Measurements from ENCODE around the gene HGF.

HGF gene

GRCh38 chr7:81789406-81790119 lies 19.7 kb upstream of the HGF start:
- FAIRE-seq (no peak), DNase-seq (ENCODE audit: insufficient read length, low spot score) (no peak)
- no peak for TF ChIP-seq POLR2A (IDR thresholded peaks at IDR 0.05; ENCODE audit: low read depth, low read length)

- FAIRE-seq (no peak), DNase-seq (ENCODE audit: insufficient read length, low spot score) (no peak)
Measured at GRCh38 chr7:81788246-81788645, 18.4 kb upstream of the HGF start.

GRCh38 chr7:81783818-81784217 lies 14.0 kb upstream of the HGF start:
- no peak for DNase-seq (ENCODE audit: insufficient read length, low spot score)
- FAIRE-seq: no peak

More at GRCh38 chr7:81788246-81788645, 18.4 kb upstream of the HGF start:
- no peak for TF ChIP-seq POLR2A (IDR thresholded peaks at IDR 0.05; ENCODE audit: low read depth, low read length)

GRCh38 chr7:81780914-81781693 lies 11.3 kb upstream of the HGF start:
- TF ChIP-seq POLR2A (IDR thresholded peaks at IDR 0.05; ENCODE audit: low read depth, low read length): no peak
- no peak for FAIRE-seq
- DNase-seq (ENCODE audit: insufficient read length, low spot score): no peak

More at GRCh38 chr7:81783818-81784217, 14.0 kb upstream of the HGF start:
- TF ChIP-seq POLR2A (IDR thresholded peaks at IDR 0.05; ENCODE audit: low read depth, low read length): no peak

GRCh38 chr7:81779706-81780105 lies 9.9 kb upstream of the HGF start:
- DNase-seq (ENCODE audit: insufficient read length, low spot score) (no peak), FAIRE-seq (no peak)
- no peak for TF ChIP-seq POLR2A (IDR thresholded peaks at IDR 0.05; ENCODE audit: low read depth, low read length)

GRCh38 chr7:81777697-81778096 lies 7.8 kb upstream of the HGF start:
- FAIRE-seq (no peak), DNase-seq (ENCODE audit: insufficient read length, low spot score) (no peak)
- TF ChIP-seq POLR2A (IDR thresholded peaks at IDR 0.05; ENCODE audit: low read depth, low read length): no peak

GRCh38 chr7:81776948-81777630 lies 7.2 kb upstream of the HGF start:
- no peak for TF ChIP-seq POLR2A (IDR thresholded peaks at IDR 0.05; ENCODE audit: low read depth, low read length)
- DNase-seq (ENCODE audit: insufficient read length, low spot score) (no peak), FAIRE-seq (no peak)

GRCh38 chr7:81776161-81776560 lies 6.3 kb upstream of the HGF start:
- no peak for DNase-seq (ENCODE audit: insufficient read length, low spot score)
- no peak for FAIRE-seq

GRCh38 chr7:81775560-81775959 lies 5.7 kb upstream of the HGF start:
- DNase-seq (ENCODE audit: insufficient read length, low spot score): no peak
- no peak for TF ChIP-seq POLR2A (IDR thresholded peaks at IDR 0.05; ENCODE audit: low read depth, low read length)
- no peak for FAIRE-seq

More at GRCh38 chr7:81776161-81776560, 6.3 kb upstream of the HGF start:
- TF ChIP-seq POLR2A (IDR thresholded peaks at IDR 0.05; ENCODE audit: low read depth, low read length): no peak

- TF ChIP-seq POLR2A (IDR thresholded peaks at IDR 0.05; ENCODE audit: low read depth, low read length): no peak
- FAIRE-seq: no peak
Measured at GRCh38 chr7:81774551-81774950, 4.7 kb upstream of the HGF start.

GRCh38 chr7:81770728-81771223 lies 929 bp upstream of the HGF start:
- FAIRE-seq: no peak

More at GRCh38 chr7:81774551-81774950, 4.7 kb upstream of the HGF start:
- no peak for DNase-seq (ENCODE audit: insufficient read length, low spot score)

GRCh38 chr7:81768951-81769778 lies 682 bp downstream of the HGF start:
- TF ChIP-seq POLR2A (IDR thresholded peaks at IDR 0.05; ENCODE audit: low read depth, low read length): no peak
- DNase-seq (ENCODE audit: insufficient read length, low spot score): no peak
- FAIRE-seq: no peak

More at GRCh38 chr7:81770728-81771223, 929 bp upstream of the HGF start:
- TF ChIP-seq POLR2A (IDR thresholded peaks at IDR 0.05; ENCODE audit: low read depth, low read length): no peak
- no peak for DNase-seq (ENCODE audit: insufficient read length, low spot score)

- FAIRE-seq (no peak), DNase-seq (ENCODE audit: insufficient read length, low spot score) (no peak)
Measured at GRCh38 chr7:81767926-81768325, 1.9 kb downstream of the HGF start.

More at GRCh38 chr7:81767926-81768325, 1.9 kb downstream of the HGF start:
- TF ChIP-seq POLR2A (IDR thresholded peaks at IDR 0.05; ENCODE audit: low read depth, low read length): no peak

Measured in H54 (cell line).